Amygdala (tissue), 56 donors: Measurements from ENCODE around the gene RPGRIP1.
"Not testable (repeated sequence)": the region's sequence is repeated elsewhere in the genome, so short reads cannot be mapped to it uniquely, and the experiment has no call there.

ENCODE experiments used
- DNase-seq, 56 donors: peaks; one replicate each; lab custom pipeline; 2025; lab: John Stamatoyannopoulos, UW

Gene RPGRIP1

GRCh38 chr14:21279783-21280182 is at the start of gene RPGRIP1:
Gene RPGRIP1 (plus strand): TSS chr14:21280083. CDS start chr14:21287977, 7,894 bp downstream.
- no peak for DNase-seq

- no peak for DNase-seq
Measured at GRCh38 chr14:21231020-21231652, 48.7 kb upstream of the RPGRIP1 start.

GRCh38 chr14:21233457-21234076 is 46.3 kb upstream of the RPGRIP1 start:
- DNase-seq: no peak

DNA sequence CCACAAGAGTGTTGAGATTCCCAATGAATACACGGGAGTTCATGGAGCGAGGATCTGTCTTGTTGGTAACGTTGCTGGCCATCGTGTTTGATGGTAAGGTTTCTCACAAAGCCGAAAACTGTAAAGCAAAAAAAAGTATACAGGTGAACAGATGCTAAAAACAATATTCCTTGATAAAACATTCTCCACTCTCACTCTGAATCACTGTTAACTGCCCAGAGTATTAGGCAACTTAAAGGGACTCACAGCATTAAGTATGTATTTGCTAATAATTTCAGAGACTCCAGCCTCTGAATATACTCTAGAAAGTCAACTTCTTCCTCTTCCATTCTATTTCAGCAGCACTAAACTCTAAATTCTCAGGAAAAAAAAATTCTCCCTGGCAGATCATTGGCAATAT is 45.8 kb upstream of the RPGRIP1 start:
- DNase-seq: no peak

DNA sequence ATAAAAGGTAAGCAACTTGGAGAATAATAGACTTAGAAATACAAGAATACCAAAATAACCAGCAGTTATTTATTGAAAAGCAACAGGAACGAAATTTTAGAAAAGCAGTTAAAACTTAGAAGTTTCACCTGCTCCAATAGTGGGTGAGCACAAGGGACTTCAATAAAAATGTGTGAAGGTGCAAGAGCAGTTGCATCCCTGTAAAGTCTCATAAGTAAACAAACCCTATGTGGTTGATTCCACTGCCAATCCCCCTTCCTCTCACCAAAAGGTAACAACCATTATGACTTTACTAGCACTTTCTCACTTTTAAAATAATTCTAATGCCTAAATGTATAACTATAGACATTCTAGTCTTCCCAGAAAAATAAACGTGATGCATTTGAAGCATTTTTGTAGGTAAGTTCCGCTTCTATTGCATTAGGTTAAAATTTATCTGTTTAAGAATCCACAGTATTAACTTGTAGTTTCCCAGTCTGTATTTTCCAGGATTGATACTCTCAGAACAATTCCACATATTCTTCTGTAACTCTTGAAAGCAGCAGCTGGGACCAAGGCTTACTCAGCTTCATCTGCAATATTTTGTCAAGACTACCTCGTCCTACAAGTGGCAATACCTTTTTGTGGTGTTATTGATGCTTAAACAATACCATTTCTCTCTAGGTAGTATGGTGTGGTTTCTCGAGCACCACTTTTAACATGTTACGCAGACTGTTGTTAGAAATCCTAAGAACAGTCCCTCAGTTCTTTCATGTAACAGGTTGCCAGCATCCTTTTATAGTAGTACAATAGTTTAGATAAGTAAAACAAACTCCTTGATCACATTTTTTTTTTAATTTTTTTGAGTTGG is 42.7 kb upstream of the RPGRIP1 start:
- no peak for DNase-seq

- no peak for DNase-seq
Measured at GRCh38 chr14:21238823-21239518, 40.9 kb upstream of the RPGRIP1 start.

- DNase-seq: no peak
Measured at GRCh38 chr14:21240417-21240816, 39.5 kb upstream of the RPGRIP1 start.

- DNase-seq: no peak
Measured at GRCh38 chr14:21241218-21241819, 38.6 kb upstream of the RPGRIP1 start.

- DNase-seq: no peak
Measured at GRCh38 chr14:21244544-21244943, 35.3 kb upstream of the RPGRIP1 start.

DNA sequence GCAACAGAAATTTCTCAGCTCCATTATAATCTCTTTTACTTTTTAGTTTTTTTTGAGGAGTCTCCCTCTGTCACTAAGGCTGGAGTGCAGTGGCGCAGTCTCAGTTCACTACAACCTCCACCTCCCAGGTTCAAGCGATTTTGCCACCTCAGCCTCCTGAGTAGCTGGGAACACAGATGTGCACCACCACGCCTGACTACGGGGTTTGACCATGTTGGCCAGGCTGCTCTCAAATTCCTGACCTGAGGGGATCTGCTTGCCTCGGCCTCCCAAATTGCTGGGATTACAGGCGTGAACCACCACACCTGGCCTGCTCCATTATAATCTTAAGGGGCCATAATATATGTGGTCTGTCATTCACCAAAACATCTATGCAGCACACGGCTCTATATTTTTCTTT is 34.1 kb upstream of the RPGRIP1 start:
- no peak for DNase-seq

- no peak for DNase-seq
Measured at GRCh38 chr14:21248338-21248737, 31.5 kb upstream of the RPGRIP1 start.

GRCh38 chr14:21248739-21249411 is 31.0 kb upstream of the RPGRIP1 start:
- no peak for DNase-seq

- DNase-seq: no peak
Measured at GRCh38 chr14:21251215-21251614, 28.7 kb upstream of the RPGRIP1 start.

GRCh38 chr14:21252149-21252548 is 27.7 kb upstream of the RPGRIP1 start:
- DNase-seq: no peak

DNA sequence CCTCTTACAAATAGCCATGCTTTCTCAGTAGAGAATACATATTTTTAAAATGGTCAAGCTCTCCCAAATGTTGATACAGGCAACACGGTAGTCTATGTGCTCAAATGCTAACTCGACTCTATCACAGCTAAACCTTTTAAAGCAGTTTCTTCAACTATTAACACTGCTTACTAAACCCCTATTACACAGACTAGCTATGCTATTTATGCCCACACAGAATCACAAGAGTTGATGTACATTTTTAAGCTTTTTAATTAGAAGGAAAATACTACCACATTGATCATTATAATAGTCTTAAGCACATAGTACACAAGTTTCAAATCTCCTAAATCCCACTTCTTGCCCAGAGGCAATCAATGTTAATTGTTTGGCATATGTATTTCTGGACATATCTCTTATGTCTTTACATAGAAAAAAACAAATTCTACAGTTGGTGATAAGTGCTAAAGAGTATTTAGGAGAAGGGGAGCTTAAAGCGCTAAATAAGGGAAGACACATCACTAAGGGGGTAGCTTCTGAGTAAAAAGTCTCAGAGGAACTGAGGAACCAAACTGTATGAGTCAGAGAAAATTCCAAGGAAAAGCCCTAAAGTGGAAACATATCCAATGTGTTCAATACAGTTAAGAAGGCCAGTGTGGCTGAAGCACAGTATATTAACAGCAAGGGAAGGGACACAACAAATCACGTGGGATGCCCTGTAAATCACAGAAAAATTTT is 24.3 kb upstream of the RPGRIP1 start:
- DNase-seq: no peak

GRCh38 chr14:21256102-21256447 is 23.8 kb upstream of the RPGRIP1 start:
- DNase-seq: not testable (repeated sequence)

DNA sequence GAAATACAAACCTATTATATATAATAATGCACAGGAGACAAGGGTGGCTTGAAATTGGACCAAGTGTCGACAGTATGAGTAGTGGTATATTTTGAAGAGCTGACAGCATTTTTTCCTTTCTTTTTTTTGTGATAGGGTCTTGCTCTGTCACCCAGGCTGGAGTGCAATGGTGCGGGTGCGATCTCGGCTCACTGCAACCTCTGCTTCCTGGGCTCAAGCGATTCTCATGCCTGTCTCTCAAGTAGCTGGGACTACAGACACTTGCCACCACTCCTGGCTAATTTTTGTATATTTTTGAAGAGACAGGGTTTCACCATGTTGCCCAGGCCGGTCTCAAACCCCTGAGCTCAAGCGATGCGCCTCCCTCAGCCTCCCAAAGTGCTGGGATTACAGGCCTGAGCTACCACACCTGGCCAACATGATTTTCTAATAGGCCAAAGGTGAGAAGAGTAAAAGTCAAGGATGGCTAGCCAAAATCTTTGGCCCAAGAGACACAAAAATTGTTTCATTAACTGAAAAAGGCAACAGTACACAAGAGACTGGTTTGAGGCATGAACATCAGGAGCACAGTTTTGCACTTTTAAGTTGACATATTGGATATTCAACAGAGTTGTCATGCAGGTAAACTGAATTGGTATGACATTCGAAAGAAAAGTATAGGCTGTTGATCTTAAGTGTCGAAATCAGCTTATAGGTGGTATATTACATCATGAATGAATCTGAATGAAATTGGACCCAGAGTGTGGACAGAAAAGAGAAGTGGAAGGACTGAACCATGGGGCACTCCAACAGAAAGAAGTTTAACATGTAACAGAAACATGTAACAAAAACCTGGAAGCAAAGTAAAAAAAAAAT is 23.1 kb upstream of the RPGRIP1 start:
- DNase-seq: no peak

- DNase-seq: no peak
Measured at GRCh38 chr14:21257394-21257909, 22.4 kb upstream of the RPGRIP1 start.
